Epithelial cell of esophagus (primary cell): ENCODE data around the gene CACNA2D2.

Experiments
- DNase-seq: peaks from one replicate; pipeline ENCODE4 v3.0.0; 2010; ENCODE audit warnings: low read depth
- H3K4me3 ChIP-seq: 2 replicates; pipeline ENCODE4 v1.5.1; 2011; ENCODE audit warnings: mild to moderate bottlenecking, low read length, control low read depth
- CTCF ChIP-seq: IDR thresholded peaks from 2 replicates; pipeline ENCODE4 v1.5.1; 2011; ENCODE audit warnings: low read depth, mild to moderate bottlenecking, low read length, control low read depth, inconsistent platforms; ENCODE audit not compliant: insufficient read depth; ENCODE audit errors: missing control alignments

CACNA2D2 gene

GRCh38 chr3:50486219-50486888 lies 17.1 kb downstream of the CACNA2D2 start:
- H3K4me3 ChIP-seq, result no peak overlapping the region
- no peak for DNase-seq
- no peak for TF ChIP-seq CTCF

DNA sequence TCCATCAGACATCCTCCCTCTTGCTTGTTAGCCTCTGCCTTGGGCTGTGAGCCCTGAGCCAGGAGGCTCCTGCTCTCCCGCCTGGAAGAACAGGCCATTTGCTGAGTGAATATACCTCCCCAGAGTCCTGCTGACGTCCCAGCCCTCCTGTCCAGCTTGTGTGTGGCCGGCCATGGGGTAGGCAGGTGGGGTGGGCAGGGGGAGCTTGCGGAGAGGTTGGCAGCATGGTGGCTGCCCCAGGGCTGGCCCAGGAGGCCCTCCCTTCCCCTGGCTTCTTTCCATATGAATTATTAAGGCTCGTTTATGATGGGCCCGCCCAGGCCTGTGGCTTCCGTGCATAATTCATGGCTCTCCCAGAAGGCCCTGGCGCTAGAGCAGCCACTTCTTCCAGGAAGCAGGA lies 18.7 kb downstream of the CACNA2D2 start:
- no peak for DNase-seq
- TF ChIP-seq CTCF, result no peak

GRCh38 chr3:50483374-50483773 lies 20.1 kb downstream of the CACNA2D2 start:
- TF ChIP-seq CTCF, result no peak
- H3K4me3 ChIP-seq, result no peak overlapping the region
- no peak for DNase-seq

More for the DNA sequence above, 18.7 kb downstream of the CACNA2D2 start:
- H3K4me3 ChIP-seq, result no peak overlapping the region

GRCh38 chr3:50481992-50482391 lies 21.4 kb downstream of the CACNA2D2 start:
- H3K4me3 ChIP-seq, result no peak overlapping the region
- no peak for DNase-seq
- TF ChIP-seq CTCF, result no peak

GRCh38 chr3:50480471-50480870 lies 23.0 kb downstream of the CACNA2D2 start:
- no peak for TF ChIP-seq CTCF
- DNase-seq, result no peak
- H3K4me3 ChIP-seq, result no peak overlapping the region

GRCh38 chr3:50479523-50479922 lies 23.9 kb downstream of the CACNA2D2 start:
- TF ChIP-seq CTCF, result no peak
- no peak overlapping the region for H3K4me3 ChIP-seq
- DNase-seq, result no peak

DNA sequence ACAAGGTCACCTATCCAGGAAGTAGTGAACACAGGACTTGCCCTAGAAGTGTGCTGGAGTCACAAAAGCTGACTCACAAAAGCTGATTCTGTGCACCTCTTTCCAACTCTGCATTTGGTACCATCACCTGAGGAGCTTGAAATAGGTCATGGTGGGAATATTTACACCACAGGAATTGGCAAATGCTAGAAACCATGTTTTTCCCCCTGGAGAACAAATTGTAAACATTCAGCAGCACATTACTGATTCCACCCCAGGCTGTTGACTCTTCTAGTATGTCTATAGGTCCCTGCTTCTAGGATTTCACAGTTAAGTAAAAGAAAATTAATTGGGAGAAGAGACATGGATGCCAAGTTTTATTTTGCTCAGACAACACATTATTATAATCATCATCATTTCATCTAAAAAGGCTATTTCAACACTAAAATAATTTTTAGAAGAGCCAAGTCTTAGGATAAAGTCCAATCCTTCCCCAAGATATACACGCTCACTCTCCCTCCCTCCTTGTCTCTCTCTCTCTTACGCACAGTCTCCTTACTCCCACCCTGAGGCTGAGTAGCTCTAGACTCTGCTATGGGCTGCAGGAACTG lies 24.7 kb downstream of the CACNA2D2 start:
- no peak for DNase-seq
- no peak overlapping the region for H3K4me3 ChIP-seq
- TF ChIP-seq CTCF, result no peak
